Non-pigmented ciliary epithelial cell (primary cell): ENCODE measurements around the gene ARIH2.
"Not testable (repeated sequence)": the region's sequence is repeated elsewhere in the genome, so short reads cannot be mapped to it uniquely, and the experiment has no call there.

Experiments used
- DNase-seq: peaks from one replicate; pipeline ENCODE4 v3.0.0-alpha.2; 2010; ENCODE audit warnings: low read depth

The ARIH2 gene

DNA sequence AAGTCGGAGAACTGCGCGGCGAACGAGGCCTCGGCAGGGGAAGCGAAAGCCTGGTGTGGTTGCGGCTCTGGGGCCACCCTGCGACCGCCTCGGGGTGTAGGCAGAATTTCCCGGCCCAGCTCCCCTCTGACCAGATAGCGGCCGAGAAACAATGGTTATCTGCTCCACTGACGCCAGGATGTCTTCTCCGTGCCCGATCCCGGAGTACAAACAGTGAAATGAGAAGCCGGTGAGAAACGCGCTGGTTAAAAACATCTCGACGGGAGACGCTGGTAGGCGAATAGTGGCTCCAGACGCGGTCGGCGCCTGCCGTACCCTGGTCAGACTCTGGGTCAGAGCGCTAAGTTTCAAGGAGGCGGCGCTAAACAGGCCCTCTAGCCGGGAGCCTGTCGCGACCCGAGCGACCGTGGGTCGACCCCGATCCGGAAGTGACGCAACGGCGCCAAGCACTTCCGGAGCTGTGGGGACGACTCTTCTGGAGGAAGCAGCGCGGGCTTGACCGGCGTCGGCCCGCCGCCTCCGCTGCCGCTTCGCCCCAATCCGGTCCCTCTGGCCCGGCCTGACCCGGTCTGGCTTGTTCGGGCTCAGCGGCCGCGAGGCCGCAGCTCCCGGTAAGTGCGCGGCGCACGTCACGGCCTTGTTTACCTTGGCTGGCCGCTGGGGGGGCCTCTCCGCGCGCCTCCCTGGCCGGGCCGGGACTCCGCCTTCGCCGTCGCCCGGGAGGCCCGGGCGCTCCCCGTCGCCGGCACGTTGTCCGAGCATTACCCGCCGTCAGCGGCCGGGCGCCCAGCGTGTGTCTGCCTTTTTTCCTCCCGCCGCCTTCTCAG lies at the start of gene ARIH2:
Gene ARIH2, plus strand, starts transcription at position 455 of the 827 bp plus-strand sequence. CDS start 8,717 bp downstream, outside the sequence.
- DNase-seq, result no peak

DNA sequence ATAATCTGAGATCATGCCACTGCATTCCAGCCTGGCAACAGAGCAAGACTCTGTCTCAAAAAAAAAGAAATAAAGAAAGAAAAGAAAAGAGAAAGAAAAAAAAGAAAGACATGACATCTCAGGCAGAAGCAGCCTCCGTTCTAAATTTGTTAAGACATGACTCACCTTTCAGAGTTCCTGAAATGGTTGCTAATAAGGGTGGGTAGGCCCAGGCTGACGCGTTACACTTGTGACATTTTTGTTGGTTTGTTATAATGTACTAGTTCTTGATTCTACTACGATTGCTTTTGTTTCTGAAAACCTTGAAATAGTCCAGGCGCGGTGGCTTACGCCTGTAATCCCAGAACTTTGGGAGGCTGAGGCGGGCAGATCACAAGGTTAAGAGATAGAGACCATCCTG lies 41.0 kb upstream of the ARIH2 start:
- DNase-seq, result no peak

DNA sequence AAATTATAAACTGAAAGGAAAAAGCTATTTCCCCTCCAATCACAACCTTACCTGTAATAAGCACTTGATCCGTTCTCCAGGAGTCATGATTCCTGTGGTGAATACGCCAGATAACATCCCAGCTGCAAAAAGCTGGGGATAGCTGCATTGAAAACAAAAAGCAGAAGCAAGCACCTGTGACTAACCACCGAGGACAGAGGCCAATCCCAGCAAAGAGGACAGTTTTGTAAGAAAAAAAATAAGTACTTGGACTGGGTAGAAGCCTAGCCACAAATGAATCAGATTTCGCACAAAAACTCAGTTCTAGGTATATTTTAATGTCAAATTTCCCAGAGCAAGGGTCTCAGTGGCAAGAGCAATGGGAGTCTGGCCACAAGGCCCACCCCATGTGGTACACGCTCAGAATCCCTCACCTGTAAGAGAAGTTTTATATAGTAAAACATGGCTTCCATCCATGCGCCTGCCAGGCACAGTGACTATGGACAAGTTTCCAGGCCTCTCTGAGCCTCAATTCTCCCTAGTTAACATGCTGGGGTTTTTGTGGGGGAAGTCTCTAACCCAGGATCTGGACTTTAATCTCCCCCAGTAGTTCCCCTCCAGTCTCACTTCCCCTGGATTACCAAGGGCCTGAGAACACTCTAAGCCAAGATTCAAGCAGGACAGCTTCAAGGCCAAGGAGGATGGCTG lies 39.2 kb upstream of the ARIH2 start:
- no peak for DNase-seq

DNA sequence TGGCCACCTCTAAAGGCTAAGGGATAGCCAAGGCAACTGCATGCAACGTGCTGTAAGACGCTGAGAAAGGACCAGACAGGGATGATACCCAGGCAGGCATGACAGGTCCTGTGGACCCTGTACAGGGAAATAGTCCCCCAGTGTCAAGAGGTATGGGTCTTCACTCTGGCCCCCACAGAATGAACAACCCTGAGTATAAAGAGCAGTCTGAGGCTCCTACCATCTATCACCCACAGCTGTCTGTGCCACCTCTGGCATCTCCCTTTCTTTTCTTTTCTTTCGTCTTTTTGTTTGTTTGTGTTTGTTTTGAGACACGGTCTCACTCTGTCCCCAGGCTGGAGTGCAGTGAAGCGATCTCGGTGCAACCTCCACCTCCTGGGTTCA lies 38.7 kb upstream of the ARIH2 start:
- DNase-seq, result no peak

DNA sequence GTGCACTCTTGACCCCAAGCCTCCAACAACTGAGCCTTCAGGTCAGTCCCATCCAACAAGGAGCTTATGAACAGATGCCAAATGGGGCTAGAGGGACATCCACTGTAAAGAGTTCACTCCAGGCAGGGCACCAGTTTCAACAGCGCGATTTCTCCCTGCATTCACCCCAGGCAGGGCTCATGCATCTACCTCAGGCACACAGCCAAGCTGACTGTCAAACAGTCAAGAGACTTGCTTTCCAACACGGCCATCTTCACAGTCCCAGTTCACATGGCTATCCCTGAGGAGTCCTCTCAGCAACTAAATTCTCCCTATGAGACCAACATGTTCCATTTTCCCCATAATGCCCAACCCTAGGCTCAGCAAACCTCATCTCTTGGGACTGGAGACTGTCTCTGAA lies 37.6 kb upstream of the ARIH2 start:
- DNase-seq, result no peak

DNA sequence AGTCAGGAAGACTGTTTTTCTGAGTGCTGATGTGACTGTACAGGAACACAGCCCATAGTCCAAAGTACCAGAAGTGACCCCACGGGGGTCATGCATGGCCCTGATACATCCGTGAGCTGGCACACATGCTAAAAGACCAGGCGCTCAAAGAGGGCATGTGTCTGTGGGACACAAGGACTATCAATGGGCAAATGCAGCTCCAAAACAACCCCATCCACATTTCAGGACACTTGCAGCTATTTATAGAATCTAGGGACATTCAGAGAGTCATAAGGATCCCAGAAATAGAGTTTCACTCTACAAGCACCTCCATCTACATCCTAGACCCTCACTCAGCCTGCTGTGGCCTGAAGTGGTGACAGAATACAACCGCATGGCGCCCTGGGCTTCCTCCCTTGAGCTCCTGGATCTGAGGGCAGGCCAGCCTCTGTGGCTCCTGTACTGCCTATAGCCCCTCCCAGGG lies 37.0 kb upstream of the ARIH2 start:
- no peak for DNase-seq

DNA sequence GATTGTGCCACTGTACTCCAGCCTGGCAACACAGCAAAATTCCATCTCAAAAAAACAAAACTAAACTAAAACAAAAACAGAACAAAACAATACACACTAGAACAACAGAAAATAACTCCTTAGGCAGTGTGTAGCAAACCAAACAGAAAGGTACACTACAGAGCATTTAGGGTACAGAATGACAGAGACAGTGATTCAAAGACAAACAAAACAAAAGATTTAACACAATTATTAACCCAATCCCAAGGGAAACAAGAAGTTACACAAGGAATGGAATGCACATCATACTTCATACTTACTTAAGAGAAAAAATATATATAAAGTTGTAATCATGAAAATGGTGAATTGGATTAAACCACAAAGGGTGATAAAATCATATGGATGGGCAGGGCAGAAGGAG lies 32.9 kb upstream of the ARIH2 start:
- DNase-seq, result no peak

DNA sequence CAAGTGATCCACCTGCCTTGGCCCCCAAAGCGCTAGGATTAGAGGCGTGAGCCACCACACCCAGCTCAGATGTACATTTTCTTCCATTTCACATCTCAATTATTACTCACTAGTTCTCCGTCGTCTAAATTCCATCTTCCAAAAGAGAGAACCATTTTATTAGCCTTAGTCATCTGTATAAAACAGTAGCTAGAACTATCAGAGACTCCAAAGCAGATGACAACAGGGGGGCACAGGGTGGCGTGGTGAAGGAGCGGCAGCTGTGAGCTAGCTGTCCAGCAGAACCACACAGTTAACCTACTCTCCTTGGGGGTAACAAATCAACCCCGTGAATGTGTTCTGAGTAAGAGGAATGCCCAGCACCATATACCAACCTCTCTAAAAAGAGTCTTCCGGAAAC lies 27.0 kb upstream of the ARIH2 start:
- no peak for DNase-seq

DNA sequence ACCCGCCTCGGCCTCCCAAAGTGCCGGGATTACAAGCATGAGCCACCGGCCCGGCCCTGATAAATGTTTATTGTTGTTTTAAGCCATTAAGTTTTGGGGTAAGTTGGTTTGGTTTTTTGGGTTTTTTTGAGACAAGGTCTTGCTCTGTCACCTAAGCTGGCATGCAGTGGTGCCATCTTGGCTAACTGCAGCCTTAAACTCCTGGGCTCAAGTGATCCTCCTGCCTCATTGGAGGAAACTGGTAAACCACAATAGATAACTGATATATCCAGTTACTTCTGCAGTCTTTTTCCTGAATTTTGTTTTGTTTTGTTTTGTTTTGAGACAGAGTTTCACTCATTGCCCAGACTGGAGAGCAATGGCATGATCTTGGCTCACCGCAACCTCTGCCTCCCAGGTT lies 24.1 kb upstream of the ARIH2 start:
- no peak for DNase-seq

DNA sequence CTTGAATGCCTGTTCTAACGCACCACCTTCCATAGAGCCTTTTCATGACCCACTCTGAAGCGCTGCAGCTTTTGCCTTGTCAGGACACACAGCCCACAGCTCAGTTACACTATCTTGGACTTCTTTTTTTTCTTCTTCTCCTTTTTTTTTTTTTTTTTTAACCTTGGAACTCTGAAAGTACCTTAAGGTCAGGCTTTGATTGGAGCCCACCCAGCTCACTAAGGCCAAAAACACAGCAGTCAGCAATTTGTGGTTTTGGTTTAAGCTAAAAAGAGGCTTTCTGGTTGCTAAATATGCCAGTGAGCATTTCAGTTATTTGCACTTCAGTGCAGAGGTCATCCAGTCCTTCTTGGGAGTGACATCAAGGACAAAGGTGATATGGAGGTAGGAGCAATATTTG lies 21.7 kb upstream of the ARIH2 start:
- DNase-seq, result no peak

DNA sequence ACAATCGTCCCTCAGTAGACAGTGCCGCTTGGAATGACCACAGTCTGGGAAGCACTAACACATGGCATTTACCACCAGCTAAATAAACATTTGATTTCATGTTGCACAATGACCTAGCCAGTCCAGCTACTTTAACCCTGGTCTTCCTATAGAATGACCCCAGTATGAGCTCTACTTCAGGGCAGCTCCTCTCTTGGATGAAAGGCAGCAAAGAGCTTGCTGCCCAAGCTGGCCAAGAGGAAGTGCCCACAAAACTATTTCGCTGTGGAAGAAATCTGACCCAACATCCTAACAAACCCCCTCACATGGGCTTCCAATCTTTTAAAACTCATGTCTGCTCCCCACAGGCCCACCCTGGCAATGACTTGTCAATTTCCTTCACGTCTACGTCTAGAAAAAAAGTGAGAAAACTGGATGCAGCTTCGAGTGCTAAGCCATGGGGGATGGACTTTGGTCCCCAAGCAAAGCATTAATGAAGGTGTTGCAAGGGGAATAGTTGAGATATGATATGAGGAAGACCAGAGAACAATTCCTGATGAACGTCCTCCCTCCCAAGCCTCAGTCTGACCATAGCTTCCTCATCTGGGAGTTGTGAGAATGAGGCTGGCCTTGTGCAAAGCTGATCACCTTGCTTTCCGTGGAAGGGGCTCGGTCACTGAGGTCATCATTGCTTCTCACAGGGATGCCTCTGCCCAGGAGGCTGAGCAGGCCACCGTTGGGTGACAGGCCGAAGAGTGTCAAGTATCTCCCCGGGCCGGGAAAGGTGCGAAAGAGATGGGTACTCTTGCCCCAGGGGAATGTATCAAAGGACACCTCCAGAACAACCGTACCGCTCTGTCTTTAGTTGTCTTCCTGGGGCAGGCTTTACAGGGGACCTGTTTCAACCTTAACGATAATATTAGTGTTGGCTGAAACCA lies 20.9 kb upstream of the ARIH2 start:
- no peak for DNase-seq

DNA sequence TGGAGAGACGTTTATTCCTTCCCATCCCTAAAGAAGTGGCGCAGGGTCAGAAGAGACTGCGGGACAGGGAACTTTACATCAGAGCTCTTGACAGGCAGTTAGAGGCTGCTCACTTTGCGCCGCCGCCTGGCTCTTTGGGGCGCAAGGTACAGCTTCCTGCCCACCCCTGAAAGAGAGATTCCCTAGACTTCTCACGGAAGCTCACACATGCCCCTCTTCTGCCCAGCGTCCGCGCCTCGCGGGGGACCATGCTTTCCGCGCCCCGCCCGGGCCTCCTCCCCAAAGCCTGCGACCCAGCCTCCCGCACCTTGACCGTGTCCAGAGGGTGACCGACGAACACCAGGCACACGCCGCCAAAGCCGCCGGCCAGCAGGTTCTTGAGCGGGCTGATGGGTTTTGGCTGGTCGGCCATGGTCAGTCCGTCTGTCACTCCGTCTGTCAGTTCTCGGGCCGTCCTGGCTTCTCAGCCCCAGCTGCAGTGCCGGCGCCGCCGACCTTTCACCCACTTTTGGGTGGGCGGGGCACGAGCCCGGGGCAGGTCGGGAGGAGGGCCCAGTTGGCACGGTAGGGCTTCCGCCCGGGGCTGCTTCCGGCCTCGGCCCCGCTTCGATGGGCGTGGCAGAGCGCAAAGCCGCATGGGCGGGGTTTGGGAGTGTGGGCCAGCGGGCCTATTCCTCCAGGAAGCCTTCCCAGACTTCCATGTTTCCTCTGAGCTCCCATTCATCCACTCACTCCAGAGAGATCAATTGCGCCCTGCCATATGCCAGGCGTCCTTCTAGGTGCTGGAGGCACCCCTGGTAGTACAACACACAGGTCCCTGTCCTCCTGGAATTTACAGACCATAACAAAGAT lies 20.0 kb upstream of the ARIH2 start, which contains the start of gene SLC25A20:
Gene SLC25A20, minus strand, starts transcription at position 500 of the 852 bp plus-strand sequence. Its CDS starts 88 bp downstream, at position 412.
- peak; percentile 20 for DNase-seq

DNA sequence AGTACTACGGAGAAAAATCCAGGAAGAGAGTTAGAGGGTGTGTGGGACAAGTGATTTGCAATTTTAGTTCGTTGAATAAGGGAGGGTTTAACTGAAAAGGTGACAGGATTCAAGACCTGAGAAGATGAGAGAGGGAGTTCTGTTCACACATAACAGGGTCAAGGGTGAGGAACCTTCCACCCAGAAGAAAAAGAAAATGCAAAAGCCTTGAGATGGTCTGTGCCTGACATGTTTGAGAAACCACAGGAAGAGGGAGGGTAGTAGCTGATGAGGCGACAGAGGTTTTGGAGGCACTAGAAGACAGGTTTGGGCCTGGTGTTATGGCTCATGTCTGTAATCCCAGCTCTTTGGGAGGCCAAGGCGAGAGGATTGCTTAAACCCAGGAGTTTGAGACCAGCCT lies 19.4 kb upstream of the ARIH2 start:
- no peak for DNase-seq

DNA sequence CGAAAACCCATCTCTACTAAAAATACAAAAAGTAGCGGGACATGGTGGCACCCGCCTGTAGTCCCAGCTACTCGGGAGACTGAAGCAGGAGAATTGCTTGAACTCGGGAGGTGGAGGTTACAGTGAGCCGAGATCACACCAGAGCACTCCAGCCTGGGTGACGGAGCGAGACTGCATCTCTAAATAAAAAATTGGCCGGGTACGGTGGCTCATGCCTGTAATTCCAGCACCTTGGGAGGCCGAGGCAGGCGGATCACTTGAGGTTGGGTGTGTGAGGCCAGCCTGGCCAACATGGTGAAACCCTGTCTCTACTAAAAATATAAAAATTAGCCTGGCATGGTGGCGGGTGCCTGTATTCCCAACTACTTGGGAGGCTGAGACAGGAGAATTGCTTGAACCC lies 11.6 kb upstream of the ARIH2 start:
- DNase-seq, result not testable (repeated sequence)

DNA sequence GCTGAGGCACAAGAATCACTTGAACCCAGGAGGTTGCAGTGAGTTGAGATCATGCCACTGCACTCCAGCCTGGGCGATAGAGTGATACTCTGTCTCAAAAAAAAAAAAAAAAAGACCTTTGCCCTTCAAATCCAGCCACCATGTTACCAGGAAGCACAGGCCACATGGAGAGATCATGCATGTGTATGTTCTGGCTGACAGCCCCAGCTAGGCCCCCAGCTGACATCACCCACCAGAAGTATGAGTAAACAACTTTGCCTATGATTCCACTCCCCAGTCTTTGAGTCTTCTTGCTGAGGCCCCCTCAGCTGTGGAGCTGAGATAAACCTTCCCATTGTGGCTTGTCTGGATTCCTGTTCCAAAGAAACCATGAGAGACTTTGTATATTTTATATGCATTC lies 3.3 kb upstream of the ARIH2 start:
- DNase-seq, result no peak

DNA sequence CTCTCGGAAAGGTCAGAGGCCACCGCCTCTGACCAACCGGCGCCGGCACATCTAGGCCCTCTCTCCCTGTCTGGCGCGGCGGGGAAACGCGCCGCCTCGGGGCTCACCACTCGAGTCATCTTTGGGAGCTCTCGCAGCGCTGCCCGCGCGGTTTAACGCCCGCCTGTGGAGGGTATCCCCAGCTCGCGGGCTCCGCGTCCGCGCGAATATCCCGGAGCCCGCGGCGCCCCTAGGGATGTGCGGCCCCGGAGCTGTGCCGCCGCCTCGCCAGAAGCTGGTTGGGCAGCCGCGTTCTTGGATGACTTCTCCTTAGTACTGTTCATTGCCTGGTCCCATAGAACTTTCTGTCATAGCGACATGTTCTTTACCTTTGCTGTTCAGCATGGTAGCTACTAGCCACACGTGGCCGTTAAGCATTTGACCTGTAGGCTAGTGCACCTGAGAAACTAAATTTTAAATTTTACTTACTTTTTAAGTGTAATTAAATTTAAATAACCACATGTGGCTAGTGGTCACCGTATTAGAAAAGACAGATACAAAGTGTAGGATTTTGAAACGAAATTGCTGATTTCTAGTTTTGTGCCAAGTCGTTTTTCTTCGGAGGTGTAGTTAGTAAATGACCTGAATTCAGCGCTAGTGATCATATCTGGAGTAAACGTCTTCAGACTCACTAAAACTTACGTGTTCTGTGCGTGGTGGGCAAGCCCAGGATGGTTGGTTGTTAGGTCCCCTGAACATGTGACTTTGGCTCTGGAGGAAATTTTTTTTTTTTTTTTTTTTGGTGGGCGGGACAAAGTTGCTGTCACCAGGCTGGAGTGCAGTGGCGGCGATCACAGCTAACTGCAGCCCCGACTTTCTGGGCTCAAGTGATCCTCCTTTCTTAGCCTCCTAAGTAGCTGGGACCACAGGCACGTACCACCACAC lies 835 bp downstream of the ARIH2 start:
- no peak for DNase-seq

DNA sequence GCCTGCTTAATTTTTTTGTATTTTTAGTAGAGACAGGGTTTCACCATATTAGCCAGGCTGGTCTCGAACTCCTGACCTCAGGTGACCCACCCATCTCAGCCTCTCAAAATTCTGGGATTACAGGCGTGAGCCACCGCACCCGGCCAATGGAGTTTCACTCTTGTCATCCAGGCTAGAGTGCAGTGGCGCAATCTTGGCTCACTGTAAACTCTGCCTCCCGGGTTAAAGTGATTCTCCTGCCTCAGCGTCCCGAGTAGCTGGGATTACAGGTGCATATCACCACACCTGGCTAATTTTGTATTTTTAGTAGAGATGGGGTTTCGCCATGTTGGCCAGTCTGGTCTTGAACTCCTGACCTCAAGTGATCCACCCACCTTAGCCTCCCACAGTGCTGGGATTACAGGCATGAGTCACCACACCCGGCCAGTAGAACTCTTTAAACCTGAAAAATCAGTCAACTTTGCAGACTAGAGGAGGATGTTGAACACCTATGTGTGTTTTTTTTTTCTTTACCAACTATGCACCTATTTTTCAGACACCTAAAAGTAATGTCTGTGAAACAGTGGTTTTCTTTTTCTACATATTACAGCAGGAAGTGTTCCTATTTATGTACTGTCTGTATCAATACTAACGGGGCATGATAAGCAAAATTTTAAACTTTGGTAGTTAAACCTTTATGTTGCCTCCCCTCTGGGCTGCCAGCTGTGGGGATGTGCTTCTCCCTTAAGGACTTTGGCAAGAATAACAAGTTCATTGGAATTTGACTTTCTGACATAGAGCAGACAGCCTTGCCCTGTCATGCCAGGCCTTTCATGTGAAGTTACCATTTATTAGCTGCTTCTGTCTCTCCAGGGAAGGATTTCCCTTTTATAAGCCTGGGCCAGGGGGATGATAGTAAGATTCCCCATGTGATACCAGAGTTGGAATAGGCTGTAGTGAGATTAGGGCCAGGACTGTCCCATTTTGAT lies 8.1 kb downstream of the ARIH2 start:
- DNase-seq, result no peak

DNA sequence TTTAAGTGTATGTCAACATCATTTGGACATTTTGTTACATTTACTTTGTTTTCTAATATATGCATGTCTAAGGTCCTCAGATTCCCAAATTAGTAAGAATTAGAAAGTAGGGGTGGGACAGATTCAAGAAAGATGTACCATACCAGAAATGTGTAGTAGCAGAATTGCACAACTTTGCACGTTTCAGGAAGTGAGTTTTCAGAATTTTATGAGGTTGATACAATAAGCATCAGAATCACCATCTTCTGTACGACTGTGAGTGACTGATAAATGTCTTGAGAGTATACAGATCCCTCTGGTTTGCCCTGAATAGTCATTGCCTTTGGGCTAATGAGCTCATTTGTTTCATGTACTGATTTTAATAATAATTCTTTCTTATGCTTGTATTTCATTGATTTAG lies 9.3 kb downstream of the ARIH2 start:
- no peak for DNase-seq

DNA sequence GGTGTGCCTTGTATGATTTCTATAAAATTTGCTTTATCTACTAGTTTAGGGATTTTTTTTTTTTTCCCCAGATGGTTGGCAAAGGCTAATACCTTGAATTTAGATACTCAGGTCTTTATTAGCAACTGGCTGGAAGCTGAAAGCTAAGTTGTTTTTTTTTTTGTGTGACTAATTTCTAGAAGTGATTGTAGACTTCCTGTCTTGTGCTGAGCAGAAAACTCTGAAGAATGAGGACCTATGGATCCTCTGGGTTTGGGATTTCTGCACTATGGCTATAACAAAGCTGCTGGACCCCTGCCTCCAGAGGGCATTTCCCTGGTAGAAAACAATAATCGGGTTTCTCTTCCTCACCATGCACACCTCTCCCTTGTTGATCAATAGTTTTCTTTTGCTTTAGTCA lies 10.0 kb downstream of the ARIH2 start:
- no peak for DNase-seq
